GM12865 (cell line): ENCODE data around the gene FEM1C.

Experiments
- DNase-seq: peaks from one replicate; pipeline ENCODE4 v3.0.0; 2010; ENCODE audit warnings: low read depth
- H3K4me3 ChIP-seq: 2 replicates; pipeline ENCODE4 v1.5.1; 2011; ENCODE audit warnings: mild to moderate bottlenecking, low read depth, low read length, control low read depth
- TF ChIP-seq, protein P1 (sequence below): IDR thresholded peaks from 2 replicates; pipeline ENCODE4 v1.5.1; 2011; ENCODE audit warnings: low read length, control low read depth, low read depth, inconsistent platforms; ENCODE audit not compliant: insufficient read depth; ENCODE audit errors: missing control alignments

FEM1C gene

GRCh38 chr5:115526604-115527003 is 18.0 kb downstream of the FEM1C start:
- TF ChIP-seq, protein P1, sequence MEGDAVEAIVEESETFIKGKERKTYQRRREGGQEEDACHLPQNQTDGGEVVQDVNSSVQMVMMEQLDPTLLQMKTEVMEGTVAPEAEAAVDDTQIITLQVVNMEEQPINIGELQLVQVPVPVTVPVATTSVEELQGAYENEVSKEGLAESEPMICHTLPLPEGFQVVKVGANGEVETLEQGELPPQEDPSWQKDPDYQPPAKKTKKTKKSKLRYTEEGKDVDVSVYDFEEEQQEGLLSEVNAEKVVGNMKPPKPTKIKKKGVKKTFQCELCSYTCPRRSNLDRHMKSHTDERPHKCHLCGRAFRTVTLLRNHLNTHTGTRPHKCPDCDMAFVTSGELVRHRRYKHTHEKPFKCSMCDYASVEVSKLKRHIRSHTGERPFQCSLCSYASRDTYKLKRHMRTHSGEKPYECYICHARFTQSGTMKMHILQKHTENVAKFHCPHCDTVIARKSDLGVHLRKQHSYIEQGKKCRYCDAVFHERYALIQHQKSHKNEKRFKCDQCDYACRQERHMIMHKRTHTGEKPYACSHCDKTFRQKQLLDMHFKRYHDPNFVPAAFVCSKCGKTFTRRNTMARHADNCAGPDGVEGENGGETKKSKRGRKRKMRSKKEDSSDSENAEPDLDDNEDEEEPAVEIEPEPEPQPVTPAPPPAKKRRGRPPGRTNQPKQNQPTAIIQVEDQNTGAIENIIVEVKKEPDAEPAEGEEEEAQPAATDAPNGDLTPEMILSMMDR = no peak
- DNase-seq = no peak
- H3K4me3 ChIP-seq = no peak overlapping the region

DNA sequence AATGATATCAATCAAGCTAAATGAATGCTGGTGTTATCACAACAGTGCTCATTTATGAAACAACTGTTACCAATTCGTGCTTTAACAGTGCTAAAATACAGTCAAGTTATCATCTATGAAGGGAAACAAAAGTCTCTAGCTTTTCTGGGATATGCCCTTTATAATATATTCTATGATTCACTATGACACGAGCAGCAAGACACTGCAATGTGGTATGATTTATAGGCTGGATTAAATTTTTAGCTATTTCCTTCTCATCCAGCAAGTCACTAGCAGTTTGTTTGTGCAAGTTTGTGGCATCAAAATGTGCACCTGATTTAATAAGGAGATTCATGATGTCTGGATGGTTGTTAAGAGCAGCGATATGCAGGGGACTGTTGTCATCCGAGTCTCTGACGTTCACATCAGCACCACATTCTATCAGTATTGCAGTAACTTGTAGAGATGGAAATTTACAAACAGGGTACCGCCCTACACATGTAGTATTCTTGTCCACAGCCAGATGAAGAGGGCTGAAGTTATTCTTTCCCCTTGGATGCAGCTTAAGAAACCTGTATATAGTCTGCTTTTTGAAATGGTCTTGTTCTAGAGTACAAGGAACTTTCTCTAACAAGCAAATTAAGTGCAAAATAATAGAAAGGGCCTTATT is 20.3 kb downstream of the FEM1C start:
- H3K4me3 ChIP-seq = no peak overlapping the region
- DNase-seq = no peak
- TF ChIP-seq, protein P1 = no peak

GRCh38 chr5:115522832-115523403 is 21.7 kb downstream of the FEM1C start:
- TF ChIP-seq, protein P1 = no peak
- H3K4me3 ChIP-seq = no peak overlapping the region
- DNase-seq = no peak

DNA sequence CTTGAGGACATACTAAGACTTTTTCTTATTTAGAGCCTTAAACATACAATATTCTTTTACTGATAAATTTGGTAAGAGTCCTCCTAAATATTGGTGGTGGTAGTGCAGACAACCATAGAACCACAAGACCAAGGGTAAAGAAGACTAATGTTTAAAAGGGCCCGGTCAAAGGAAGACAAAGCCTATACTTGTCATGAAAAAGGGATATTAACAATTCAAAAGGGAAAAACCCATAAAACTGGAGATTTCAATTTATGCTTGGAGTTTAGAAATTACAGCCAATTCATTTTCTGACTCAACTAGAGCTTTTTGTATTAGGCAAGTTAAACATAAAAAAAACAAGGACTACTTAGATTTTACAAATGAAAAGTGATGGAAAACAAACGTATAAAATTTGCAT is 24.4 kb downstream of the FEM1C start:
- TF ChIP-seq, protein P1 = no peak
- no peak for DNase-seq
- H3K4me3 ChIP-seq = no peak overlapping the region

DNA sequence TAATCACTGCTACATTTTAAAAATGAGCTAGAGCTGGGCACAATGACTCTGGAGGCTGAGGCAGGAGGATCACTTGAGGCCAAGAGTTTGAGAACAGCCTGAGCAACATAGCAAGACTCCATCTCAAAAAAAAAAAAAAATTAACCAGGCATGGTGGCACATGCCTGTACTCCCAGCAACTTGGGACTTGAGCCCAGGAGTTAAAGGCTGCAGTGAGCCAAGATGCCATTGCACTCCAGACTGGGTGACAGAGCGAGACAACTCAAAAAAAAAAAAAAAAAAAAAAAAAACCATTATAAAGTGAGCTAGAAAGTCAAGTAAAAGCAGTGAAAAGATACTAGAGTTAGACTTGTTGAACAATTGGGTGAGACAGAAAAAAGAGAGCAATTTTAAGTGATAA is 28.2 kb downstream of the FEM1C start:
- TF ChIP-seq, protein P1 = no peak
- H3K4me3 ChIP-seq = no peak overlapping the region
- no peak for DNase-seq

GRCh38 chr5:115514220-115514619 is 30.4 kb downstream of the FEM1C start:
- TF ChIP-seq, protein P1 = no peak
- no peak for DNase-seq
- no peak overlapping the region for H3K4me3 ChIP-seq

DNA sequence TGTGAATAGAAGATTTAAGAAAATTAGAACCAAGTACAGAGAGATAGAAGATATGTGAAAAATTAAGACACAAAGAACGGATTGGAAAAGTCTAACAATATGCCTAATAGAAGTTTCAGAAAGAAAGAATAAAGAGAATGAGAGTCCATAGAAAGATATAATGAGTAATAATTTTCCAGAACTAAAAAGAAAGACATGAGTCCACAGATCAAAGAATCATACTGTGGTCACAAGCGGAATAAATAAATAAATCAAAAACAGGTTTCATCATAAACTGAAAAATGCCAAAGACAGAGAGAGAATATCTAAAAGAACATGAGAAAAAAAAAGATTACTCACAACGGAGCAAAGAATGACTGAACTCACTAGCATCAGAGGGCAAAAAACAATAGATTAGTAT is 32.9 kb downstream of the FEM1C start:
- no peak for DNase-seq
- TF ChIP-seq, protein P1 = no peak
- no peak overlapping the region for H3K4me3 ChIP-seq
